Astrocyte of the cerebellum (primary cell): ENCODE measurements around the gene RTN1.

Experiments used
- DNase-seq: peaks from one replicate; pipeline ENCODE4 v3.0.0-alpha.2; 2011; ENCODE audit warnings: low read depth
- H3K4me3 ChIP-seq: 2 replicates; pipeline ENCODE4 v1.5.1; 2011; ENCODE audit warnings: mild to moderate bottlenecking, low read depth, low read length, moderate library complexity
- CTCF ChIP-seq: IDR thresholded peaks from 2 replicates; pipeline ENCODE4 v1.5.1; 2012; ENCODE audit warnings: low read length, low read depth, moderate library complexity, mild to moderate bottlenecking; ENCODE audit errors: missing control alignments
- in situ Hi-C: cut with HindIII; loops from 2 replicates; pipeline ENCODE4 v1.10.0; 2017; ENCODE audit warnings: low sequenced_read_pairs

Gene RTN1

GRCh38 chr14:59638885-59639284, 231.7 kb downstream of the RTN1 start:
- no peak for TF ChIP-seq CTCF
- DNase-seq = no peak
- no peak overlapping the region for H3K4me3 ChIP-seq
- in situ Hi-C loops = no loop called here

GRCh38 chr14:59634617-59635016, 236.0 kb downstream of the RTN1 start:
- in situ Hi-C loops = no loop called here
- no peak overlapping the region for H3K4me3 ChIP-seq
- no peak for TF ChIP-seq CTCF
- DNase-seq = no peak

GRCh38 chr14:59633486-59633885, 237.1 kb downstream of the RTN1 start:
- in situ Hi-C loops = no loop called here
- DNase-seq = no peak
- TF ChIP-seq CTCF = no peak
- no peak overlapping the region for H3K4me3 ChIP-seq

DNA sequence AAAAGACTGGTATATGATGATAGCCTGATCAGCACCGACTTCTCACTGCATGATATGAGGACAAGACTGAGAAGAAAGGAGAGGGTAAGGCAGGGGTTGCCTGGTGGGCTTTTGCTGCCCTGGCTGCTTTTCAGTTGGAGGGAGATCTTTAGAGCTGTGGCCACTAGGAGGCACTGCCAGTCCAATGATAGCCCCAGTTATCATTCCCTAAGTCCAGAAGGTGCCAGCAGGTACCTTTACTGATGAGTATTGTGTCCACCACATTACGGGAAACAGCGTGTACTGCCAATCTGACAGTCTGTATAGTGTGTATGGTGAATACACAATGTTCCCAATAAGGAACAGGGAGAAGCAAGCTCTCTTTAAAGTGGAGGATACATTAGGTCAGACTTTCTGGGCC, 238.2 kb downstream of the RTN1 start:
- in situ Hi-C loops = no loop called here
- peak; percentile 15 for DNase-seq
- H3K4me3 ChIP-seq = no peak overlapping the region
- peak; percentile 72 for TF ChIP-seq CTCF

DNA sequence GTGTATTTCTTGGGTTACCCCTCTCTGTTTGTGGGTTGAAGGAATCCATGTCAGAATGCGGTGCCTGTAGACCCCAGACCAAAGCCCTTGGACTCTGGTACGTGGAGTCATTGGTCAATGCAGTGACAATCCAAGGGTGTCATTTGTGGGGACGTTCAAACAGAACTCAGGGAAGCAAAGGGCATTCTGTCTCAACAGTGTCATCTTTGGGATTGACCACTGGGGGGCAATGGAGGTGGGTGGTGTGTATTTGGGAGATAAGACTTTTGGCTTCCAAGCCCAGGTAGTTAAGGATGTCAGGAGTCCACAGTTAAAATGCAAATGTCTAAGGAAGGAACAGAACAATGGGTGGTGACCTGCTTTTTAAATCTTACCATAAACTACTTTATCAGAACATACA, 239.3 kb downstream of the RTN1 start:
- in situ Hi-C loops = no loop called here
- no peak for DNase-seq
- no peak overlapping the region for H3K4me3 ChIP-seq
- TF ChIP-seq CTCF = peak; percentile 47

DNA sequence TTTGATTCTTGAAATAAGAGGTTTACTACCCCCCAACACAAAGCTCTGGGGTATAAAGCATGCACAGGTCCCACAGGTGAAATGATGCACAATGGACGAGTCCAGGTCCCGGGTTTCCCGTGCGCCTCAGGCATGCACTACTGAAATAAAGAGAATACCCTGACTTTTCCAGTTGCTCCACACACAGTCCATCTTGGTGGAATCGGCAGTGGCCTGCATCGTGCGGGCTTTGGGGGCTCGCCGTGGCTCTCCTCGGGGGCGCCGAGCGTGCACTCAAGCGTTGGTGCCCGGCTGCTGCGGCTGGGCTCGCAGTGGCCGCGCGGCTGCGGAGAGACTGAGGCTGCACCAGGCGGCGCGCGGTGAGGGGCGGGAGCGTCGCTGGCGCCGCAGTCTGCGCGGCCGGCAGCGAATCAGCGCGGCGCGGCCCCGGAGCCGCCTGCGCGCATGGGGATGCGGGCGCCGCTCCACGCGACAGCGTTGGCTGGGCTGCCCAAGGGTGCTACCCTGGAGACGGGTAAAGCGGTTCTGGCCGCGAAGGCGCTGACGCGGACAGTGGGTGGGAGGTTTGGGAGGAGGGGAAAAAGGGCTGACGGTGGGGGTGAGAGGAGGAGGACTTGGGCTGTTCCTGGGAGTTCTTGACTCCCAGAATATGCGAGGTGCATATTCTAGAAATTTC, 240.2 kb downstream of the RTN1 start:
- in situ Hi-C loops = no loop called here
- no peak for DNase-seq
- peak overlapping the region; percentile 42 for H3K4me3 ChIP-seq

More for the DNA sequence above, 240.2 kb downstream of the RTN1 start:
- no peak for TF ChIP-seq CTCF
